Activated T-helper 1 cell treated with anti-CD3 and anti-CD28 coated beads, Interleukin-12 subunit alpha, Interleukin-12 subunit beta, Interleukin-2, Interleukin-4 antibody, amounts not matched to agents 30 ng/mL and 10 ng/mL and 1 ng/mL, durations not matched to agents 14 hours and 24 hours and 36 hours (primary cell): ENCODE results near the gene MRPS18A. TPM values are rescaled to one million over a fixed set of nuclear protein-coding genes. Genes with fewer than 3 reads are reported as not detected.
"Not testable (repeated sequence)": the region's sequence is repeated elsewhere in the genome, so short reads cannot be mapped to it uniquely, and the experiment has no call there.

Source experiments
- DNase-seq: peaks from one replicate; pipeline ENCODE4 v3.0.0; 2021; ENCODE audit warnings: low spot score
- H3K27ac Mint-ChIP-seq: one replicate; pipeline ENCODE4 v1.8.0; 2021; ENCODE audit warnings: mild to moderate bottlenecking, mixed read lengths
- H3K27me3 Mint-ChIP-seq: one replicate; pipeline ENCODE4 v1.8.0; 2022; ENCODE audit warnings: mild to moderate bottlenecking, moderate library complexity, mixed read lengths; ENCODE audit not compliant: insufficient read depth
- H3K36me3 Mint-ChIP-seq: one replicate; pipeline ENCODE4 v1.8.0; 2021; ENCODE audit warnings: low read depth, mixed read lengths
- H3K4me1 Mint-ChIP-seq: one replicate; pipeline ENCODE4 v1.8.0; 2021; ENCODE audit warnings: low read depth, mixed read lengths
- H3K4me3 Mint-ChIP-seq: one replicate; pipeline ENCODE4 v1.8.0; 2021; ENCODE audit warnings: mild to moderate bottlenecking, moderate library complexity, mixed read lengths
- H3K9me3 Mint-ChIP-seq: one replicate; pipeline ENCODE4 v1.8.0; 2021; ENCODE audit warnings: mixed read lengths
- intact Hi-C: fragments of 100-400 bp; cut with micrococcal nuclease; formaldehyde crosslinking; loops from one replicate; pipeline ENCODE4 v1.15.1; 2024
- total RNA-seq: library from RNA; stranded (reverse); gene quantifications from 2 replicates; pipeline ENCODE4 v1.2.3, GENCODE V29; 2022

MRPS18A gene
- total RNA-seq, 1 donor from 2014 or later = 55.9 TPM

DNA sequence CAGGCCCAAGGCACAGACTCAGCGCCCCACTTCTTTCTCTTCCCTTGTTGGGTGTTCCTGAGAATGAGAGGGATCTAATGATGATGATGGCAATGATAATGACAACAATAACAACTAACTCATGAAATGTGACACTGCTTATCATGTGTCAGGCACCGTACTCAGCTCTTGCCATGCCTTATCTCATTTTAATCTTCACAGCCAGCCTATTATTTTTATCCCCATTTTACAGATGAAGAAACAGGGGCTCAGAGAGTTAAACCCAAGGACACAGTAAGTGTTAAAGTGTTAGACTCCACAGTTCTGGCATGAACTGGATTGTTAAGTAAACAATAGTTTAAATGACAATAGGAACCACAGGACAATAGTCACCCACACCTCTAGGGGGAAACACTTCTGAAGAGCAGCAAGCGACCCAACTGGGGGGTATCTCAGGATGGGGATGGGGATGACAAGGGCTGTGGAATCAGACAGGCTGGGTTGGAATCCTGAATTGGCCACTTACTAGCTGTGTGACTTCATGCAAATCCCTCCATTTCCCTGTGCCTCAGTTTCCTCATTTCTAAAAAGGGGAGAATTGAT lies 30.3 kb downstream of the MRPS18A start:
- H3K9me3 Mint-ChIP-seq = no peaks in the 10 kb centered on the region
- H3K27me3 Mint-ChIP-seq = peaks cover 8% of the 10 kb centered on the region
- H3K4me1 Mint-ChIP-seq = peaks cover 6% of the 10 kb centered on the region
- no peak for DNase-seq
- no peak overlapping the region for H3K27ac Mint-ChIP-seq
- intact Hi-C loops = no loop called here
- no peaks in the 10 kb centered on the region for H3K36me3 Mint-ChIP-seq
- H3K4me3 Mint-ChIP-seq = no peak overlapping the region

GRCh38 chr6:43652822-43653221 lies 34.8 kb downstream of the MRPS18A start:
- H3K9me3 Mint-ChIP-seq, H3K4me1 Mint-ChIP-seq, intact Hi-C loops, H3K27ac Mint-ChIP-seq, DNase-seq, H3K36me3 Mint-ChIP-seq, H3K4me3 Mint-ChIP-seq, H3K27me3 Mint-ChIP-seq: not testable (repeated sequence)

DNA sequence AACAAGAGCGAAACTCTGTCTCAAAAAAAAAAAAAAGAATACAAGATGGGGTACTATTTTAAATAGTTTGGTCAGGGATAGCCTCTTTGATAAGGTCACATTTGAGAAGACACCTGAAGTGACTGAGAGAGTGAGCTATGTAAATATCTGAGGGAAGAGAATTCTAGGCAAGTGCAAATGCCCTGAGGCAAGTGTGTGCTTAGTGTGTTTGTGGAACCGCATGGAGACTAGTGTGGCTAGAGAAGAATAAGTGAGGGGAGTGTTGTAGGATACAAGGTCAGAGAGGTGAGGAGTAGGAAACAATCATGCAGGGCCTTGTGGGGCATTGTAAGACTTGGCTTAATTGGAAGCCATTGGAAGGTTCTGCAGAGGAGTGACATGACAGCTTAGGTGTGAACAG lies 39.3 kb downstream of the MRPS18A start:
- no peaks in the 10 kb centered on the region for H3K9me3 Mint-ChIP-seq
- no peak overlapping the region for H3K27ac Mint-ChIP-seq
- no peak for DNase-seq
- peaks cover 15% of the 10 kb centered on the region for H3K4me1 Mint-ChIP-seq
- H3K36me3 Mint-ChIP-seq = no peaks in the 10 kb centered on the region
- no peak overlapping the region for H3K4me3 Mint-ChIP-seq
- intact Hi-C loops = no loop called here
- H3K27me3 Mint-ChIP-seq = peaks cover 3% of the 10 kb centered on the region

DNA sequence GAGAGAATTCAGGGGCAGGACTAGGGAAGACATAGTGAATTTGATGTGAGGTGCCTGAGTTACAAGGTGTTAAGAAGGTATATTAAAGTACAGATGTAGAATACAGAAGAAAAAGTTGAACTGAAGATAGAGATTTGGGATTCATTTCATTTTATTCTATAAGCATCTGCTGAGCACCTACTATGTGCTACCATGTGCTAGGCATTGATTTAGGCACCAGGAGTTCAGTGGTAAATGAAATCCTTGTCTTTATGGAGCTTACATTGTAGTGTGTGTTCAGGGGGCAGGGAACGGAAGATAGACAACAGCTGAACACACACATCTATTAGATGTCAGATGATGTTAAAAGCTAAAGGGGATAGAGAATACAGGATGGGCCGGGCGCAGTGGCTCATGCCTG lies 40.0 kb downstream of the MRPS18A start:
- peaks cover 6% of the 10 kb centered on the region for H3K36me3 Mint-ChIP-seq
- no peak overlapping the region for H3K27ac Mint-ChIP-seq
- intact Hi-C loops = no loop called here
- no peak for DNase-seq
- peaks cover 3% of the 10 kb centered on the region for H3K27me3 Mint-ChIP-seq
- no peak overlapping the region for H3K4me3 Mint-ChIP-seq
- H3K4me1 Mint-ChIP-seq = peaks cover 15% of the 10 kb centered on the region
- no peaks in the 10 kb centered on the region for H3K9me3 Mint-ChIP-seq

GRCh38 chr6:43645613-43645964 lies 42.0 kb downstream of the MRPS18A start:
- peak overlapping the region; percentile 87 for H3K4me3 Mint-ChIP-seq
- H3K36me3 Mint-ChIP-seq = peaks cover 13% of the 10 kb centered on the region
- DNase-seq = no peak
- peaks cover 20% of the 10 kb centered on the region for H3K4me1 Mint-ChIP-seq
- H3K9me3 Mint-ChIP-seq = no peaks in the 10 kb centered on the region
- intact Hi-C loops = loop anchor here (1.0 to 2.0 kb wide), 3 partner anchors 10 to 41 kb away; partner anchors contain the start of genes MAD2L1BP and MRPS18A
- H3K27ac Mint-ChIP-seq = peak overlapping the region; percentile 72
- H3K27me3 Mint-ChIP-seq = peaks cover 3% of the 10 kb centered on the region

DNA sequence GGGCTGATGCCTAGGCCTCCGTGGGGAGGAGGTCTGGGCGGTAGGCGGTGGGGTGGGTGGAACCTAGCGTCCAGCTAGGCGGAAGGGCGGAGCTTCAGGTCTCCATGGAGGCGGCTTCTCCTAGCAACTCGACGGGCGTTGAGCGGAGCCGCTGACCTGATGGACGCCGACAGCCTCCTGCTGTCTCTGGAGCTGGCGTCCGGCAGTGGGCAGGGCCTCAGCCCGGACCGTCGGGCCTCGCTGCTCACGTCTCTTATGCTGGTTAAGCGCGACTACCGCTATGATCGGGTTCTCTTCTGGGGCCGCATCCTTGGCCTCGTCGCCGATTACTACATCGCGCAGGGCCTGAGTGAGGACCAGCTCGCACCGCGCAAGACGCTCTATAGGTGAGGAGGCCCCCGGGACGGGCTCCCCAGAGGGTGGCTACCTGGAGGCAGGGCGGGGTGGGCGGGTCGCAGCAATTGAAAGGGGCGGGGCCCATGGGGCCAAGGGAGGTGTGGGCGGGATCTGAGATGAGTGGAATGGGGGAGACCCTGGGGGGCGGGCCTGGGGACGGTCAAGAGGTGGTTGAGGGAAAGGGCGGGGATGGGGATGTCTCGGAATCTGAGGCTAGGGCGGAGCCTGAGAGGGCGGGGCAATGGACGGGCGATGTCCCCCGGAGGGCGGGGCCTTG lies 42.5 kb downstream of the MRPS18A start, which contains the start of gene RSPH9:
RSPH9 (plus strand) TSS at position 97 of the 673 bp plus-strand sequence; CDS start at position 160, 63 bp downstream.
- intact Hi-C loops = loop anchor here (1.0 to 2.0 kb wide), 3 partner anchors 10 to 42 kb away; partner anchors contain the start of genes MAD2L1BP and MRPS18A
- Mint-ChIP-seq H3K27me3 (peaks cover 3% of the 10 kb centered on the region), H3K4me1 (peaks cover 25% of the 10 kb centered on the region), H3K9me3 (no peaks in the 10 kb centered on the region), H3K36me3 (peaks cover 18% of the 10 kb centered on the region), H3K4me3 (peak within 1 kb of the TSS; percentile 87), H3K27ac (peak within 1 kb of the TSS; percentile 72)
- peak; percentile 63 for DNase-seq

- no peak for DNase-seq
- no peaks in the 10 kb centered on the region for H3K27me3 Mint-ChIP-seq
- H3K4me1 Mint-ChIP-seq = peaks cover 53% of the 10 kb centered on the region
- no peak overlapping the region for H3K27ac Mint-ChIP-seq
- intact Hi-C loops = loop anchor here (10.0 kb wide), 1 partner anchor 1905 kb away; the partner anchor contains the start of gene TFEB
- H3K36me3 Mint-ChIP-seq = peaks cover 36% of the 10 kb centered on the region
- no peaks in the 10 kb centered on the region for H3K9me3 Mint-ChIP-seq
- H3K4me3 Mint-ChIP-seq = peak overlapping the region; percentile 31
Measured at GRCh38 chr6:43639984-43640800, 47.4 kb downstream of the MRPS18A start.

GRCh38 chr6:43636308-43636659 lies 51.3 kb downstream of the MRPS18A start:
- intact Hi-C loops = loop anchor here (2.0 to 10.0 kb wide), 2 partner anchors 51 to 1901 kb away; partner anchors contain the start of genes MRPS18A and TFEB
- no peaks in the 10 kb centered on the region for H3K27me3 Mint-ChIP-seq
- DNase-seq = no peak

DNA sequence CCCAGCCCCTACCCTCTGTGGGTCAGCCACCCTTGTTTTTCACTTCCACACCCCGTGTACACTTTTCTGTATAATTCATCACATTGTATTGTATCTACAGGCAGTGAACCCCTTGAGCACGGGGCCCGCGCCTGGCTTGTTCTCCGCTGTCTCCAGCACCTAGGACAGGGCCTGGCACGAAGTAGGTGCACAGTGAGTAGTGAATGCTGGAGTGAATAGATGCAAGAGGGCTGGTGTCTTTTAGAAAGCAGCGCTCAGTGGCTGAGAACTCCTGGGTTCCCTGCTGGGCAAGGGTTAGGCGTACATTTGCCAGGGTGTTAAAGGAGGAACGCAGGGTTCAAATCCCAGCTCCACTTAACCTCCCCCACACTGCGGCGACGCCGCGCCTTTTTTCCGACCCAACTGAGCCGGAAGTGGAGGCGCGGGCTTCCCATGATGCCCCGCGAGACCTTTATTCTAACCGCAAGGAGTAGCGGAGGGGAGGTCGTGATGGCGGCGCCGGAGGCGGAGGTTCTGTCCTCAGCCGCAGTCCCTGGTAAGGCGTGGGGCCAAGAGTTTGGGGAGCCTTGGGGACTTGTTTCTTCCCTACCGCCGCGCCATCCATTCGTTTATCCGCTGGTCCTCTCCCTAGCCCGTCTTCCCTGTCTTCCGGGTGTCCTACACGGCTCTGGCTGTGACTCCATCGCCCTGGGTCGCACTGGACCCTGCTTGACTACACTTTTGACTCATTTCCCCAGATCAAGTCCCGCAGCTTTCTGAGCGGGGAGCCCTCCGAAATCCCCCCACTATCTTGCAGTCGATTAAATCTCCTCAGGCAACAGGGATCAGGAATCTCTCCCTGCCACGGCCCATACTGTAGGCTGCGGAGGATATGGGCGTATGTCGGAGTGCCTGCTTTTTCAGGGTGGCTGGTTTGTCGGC lies 51.9 kb downstream of the MRPS18A start, which contains the start of gene MAD2L1BP:
MAD2L1BP (plus strand) TSS at position 454 of the 921 bp plus-strand sequence; CDS start at position 490, 36 bp downstream.
- no peaks in the 10 kb centered on the region for H3K9me3 Mint-ChIP-seq
- peaks cover 28% of the 10 kb centered on the region for H3K36me3 Mint-ChIP-seq
- intact Hi-C loops = loop anchor here (1.0 to 10.0 kb wide), 5 partner anchors 10 to 1901 kb away; partner anchors contain the start of genes MRPS18A, RSPH9 and TFEB
- DNase-seq = peak; percentile 88
- H3K4me3 Mint-ChIP-seq = peak within 1 kb of the TSS; percentile 94
- H3K27me3 Mint-ChIP-seq = no peaks in the 10 kb centered on the region
- peak within 1 kb of the TSS; percentile 90 for H3K27ac Mint-ChIP-seq
- peaks cover 52% of the 10 kb centered on the region for H3K4me1 Mint-ChIP-seq

More at GRCh38 chr6:43636308-43636659, 51.3 kb downstream of the MRPS18A start:
- Mint-ChIP-seq H3K4me3 (peak overlapping the region; percentile 94), H3K27ac (peak overlapping the region; percentile 90), H3K36me3 (peaks cover 29% of the 10 kb centered on the region), H3K4me1 (peaks cover 48% of the 10 kb centered on the region), H3K9me3 (no peaks in the 10 kb centered on the region)

DNA sequence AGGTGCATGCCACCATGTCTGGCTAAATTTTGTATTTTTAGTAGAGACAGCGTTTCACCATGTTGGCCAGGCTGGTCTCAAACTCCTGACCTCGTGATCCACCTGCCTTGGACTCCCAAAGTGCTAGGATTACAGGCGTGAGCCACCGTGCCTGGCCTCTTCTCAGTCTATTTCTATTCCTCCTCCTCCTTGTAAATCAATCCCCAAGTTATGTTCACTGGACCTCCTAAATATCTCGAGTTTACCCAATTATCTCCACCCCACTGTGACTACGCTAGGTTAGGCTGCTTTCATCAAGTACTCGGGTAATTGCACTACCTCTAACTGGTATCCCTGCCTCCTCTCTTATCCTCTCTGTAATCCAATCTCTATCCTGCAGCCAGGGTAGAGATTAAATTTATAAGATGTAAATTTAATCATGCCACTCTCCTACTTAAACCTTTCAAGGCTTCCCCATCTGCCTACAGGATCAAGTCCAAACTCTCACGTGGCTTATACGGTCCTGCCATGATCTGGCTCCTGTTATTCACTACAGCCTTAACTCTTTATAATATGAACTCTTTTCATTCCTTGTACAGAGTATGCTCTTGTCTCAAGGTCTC lies 52.8 kb downstream of the MRPS18A start:
- Mint-ChIP-seq H3K36me3 (peaks cover 20% of the 10 kb centered on the region), H3K4me1 (peaks cover 50% of the 10 kb centered on the region), H3K4me3 (no peak overlapping the region), H3K9me3 (no peaks in the 10 kb centered on the region), H3K27ac (peak overlapping the region; percentile 90), H3K27me3 (no peaks in the 10 kb centered on the region)
- DNase-seq = no peak
- intact Hi-C loops = loop anchor here (1.0 to 10.0 kb wide), 5 partner anchors 10 to 1900 kb away; partner anchors contain the start of genes CDC5L, RSPH9 and TFEB

GRCh38 chr6:43633002-43633401 lies 54.6 kb downstream of the MRPS18A start:
- H3K4me1 Mint-ChIP-seq = peaks cover 43% of the 10 kb centered on the region
- DNase-seq, H3K27ac Mint-ChIP-seq, H3K27me3 Mint-ChIP-seq, H3K4me3 Mint-ChIP-seq, H3K9me3 Mint-ChIP-seq: not testable (repeated sequence)
- intact Hi-C loops = loop anchor here (5.0 to 10.0 kb wide), 2 partner anchors 754 to 1898 kb away; partner anchors contain the start of genes CDC5L and TFEB
- peaks cover 14% of the 10 kb centered on the region for H3K36me3 Mint-ChIP-seq
